ENCODE measurements around the gene MESP1. TPM values are rescaled to one million over a fixed set of nuclear protein-coding genes. Genes with fewer than 3 reads are reported as not detected.

The MESP1 gene
- total and polyA plus RNA-seq, 2 of the 13 experiments (the other 11 are each of a cell fraction or from before 2014, with no cell fraction given) = not detected

GRCh38 chr15:89785064-89785773 is 34.2 kb upstream of the MESP1 start (continued):
- TF ChIP-seq LRRFIP1 (CRISPR knock-in tag; conservative IDR thresholded peaks at IDR 0.05) = no peak
- TF ChIP-seq ZBTB39 (CRISPR knock-in tag; IDR thresholded peaks at IDR 0.05) = no peak
- TF ChIP-seq ZHX1 (CRISPR knock-in tag; IDR thresholded peaks at IDR 0.05; ENCODE audit: low read depth) = no peak
- no peak for TF ChIP-seq ZNF646 (CRISPR knock-in tag; IDR thresholded peaks at IDR 0.05)
- no peak for TF ChIP-seq MNT (IDR thresholded peaks at IDR 0.05)
- TF ChIP-seq, protein P1, sequence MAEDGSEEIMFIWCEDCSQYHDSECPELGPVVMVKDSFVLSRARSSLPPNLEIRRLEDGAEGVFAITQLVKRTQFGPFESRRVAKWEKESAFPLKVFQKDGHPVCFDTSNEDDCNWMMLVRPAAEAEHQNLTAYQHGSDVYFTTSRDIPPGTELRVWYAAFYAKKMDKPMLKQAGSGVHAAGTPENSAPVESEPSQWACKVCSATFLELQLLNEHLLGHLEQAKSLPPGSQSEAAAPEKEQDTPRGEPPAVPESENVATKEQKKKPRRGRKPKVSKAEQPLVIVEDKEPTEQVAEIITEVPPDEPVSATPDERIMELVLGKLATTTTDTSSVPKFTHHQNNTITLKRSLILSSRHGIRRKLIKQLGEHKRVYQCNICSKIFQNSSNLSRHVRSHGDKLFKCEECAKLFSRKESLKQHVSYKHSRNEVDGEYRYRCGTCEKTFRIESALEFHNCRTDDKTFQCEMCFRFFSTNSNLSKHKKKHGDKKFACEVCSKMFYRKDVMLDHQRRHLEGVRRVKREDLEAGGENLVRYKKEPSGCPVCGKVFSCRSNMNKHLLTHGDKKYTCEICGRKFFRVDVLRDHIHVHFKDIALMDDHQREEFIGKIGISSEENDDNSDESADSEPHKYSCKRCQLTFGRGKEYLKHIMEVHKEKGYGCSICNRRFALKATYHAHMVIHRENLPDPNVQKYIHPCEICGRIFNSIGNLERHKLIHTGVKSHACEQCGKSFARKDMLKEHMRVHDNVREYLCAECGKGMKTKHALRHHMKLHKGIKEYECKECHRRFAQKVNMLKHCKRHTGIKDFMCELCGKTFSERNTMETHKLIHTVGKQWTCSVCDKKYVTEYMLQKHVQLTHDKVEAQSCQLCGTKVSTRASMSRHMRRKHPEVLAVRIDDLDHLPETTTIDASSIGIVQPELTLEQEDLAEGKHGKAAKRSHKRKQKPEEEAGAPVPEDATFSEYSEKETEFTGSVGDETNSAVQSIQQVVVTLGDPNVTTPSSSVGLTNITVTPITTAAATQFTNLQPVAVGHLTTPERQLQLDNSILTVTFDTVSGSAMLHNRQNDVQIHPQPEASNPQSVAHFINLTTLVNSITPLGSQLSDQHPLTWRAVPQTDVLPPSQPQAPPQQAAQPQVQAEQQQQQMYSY (CRISPR knock-in tag; IDR thresholded peaks at IDR 0.05) = peak; percentile 75
- no peak for TF ChIP-seq ZNF644 (CRISPR knock-in tag; IDR thresholded peaks at IDR 0.05; ENCODE audit: low read depth)
- TF ChIP-seq IRF2 (CRISPR knock-in tag; IDR thresholded peaks at IDR 0.05) = no peak

All from HepG2 (cell line).